Panc1 (cell line): Measurements from ENCODE around the gene GAMT. TPM values are rescaled to one million over a fixed set of nuclear protein-coding genes. Genes with fewer than 3 reads are reported as not detected.

Source experiments
- ATAC-seq: fragments of 200-7000 bp; cut with Tn5 transposase; 2 replicates; pipeline ENCODE4 v1.9.1; 2020; ENCODE audit warnings: mild to moderate bottlenecking, moderate library complexity
- BruUV-seq: library from RNA; stranded (reverse); fragments of 400-500 nt; replicated peaks from 2 replicates; lab custom pipeline; 2021; lab: Mats Ljungman, UMichigan
- CTCF ChIA-PET: fragments of 300-600 bp; sonication (Branson Sonifier 250); formaldehyde crosslinking; loops from one replicate; lab custom pipeline; 2022; ENCODE audit warnings: antibody characterized with exemption; lab: Charles Lee
- POLR2A ChIA-PET: fragments of 300-600 bp; sonication (Branson Sonifier 250); formaldehyde crosslinking; loops from one replicate; lab custom pipeline; 2022; ENCODE audit warnings: antibody characterized with exemption; lab: Charles Lee
- DNase-seq: peaks from one replicate; pipeline ENCODE4 v3.0.0-alpha.2; 2010; ENCODE audit warnings: low read depth, low spot score
- H3K27ac ChIP-seq: 2 replicates; pipeline ENCODE4 v1.5.1; 2011; ENCODE audit warnings: mild to moderate bottlenecking, low read length, inconsistent platforms
- H3K27me3 ChIP-seq: fragments of 200-500 bp; sonication (Bioruptor generic); 2 replicates; pipeline ENCODE4 v1.6.0; 2014; ENCODE audit warnings: low read length, inconsistent platforms; ENCODE audit not compliant: control insufficient read depth, insufficient read depth
- H3K36me3 ChIP-seq: fragments of 200-500 bp; sonication (Bioruptor generic); 2 replicates; pipeline ENCODE4 v1.5.1; 2014; ENCODE audit warnings: inconsistent platforms, mild to moderate bottlenecking, low read length, moderate library complexity; ENCODE audit not compliant: control insufficient read depth, insufficient read depth
- H3K4me1 ChIP-seq: 2 replicates; pipeline ENCODE4 v1.5.1; 2011; ENCODE audit warnings: inconsistent platforms, mild to moderate bottlenecking, low read length, moderate library complexity; ENCODE audit not compliant: control insufficient read depth, insufficient read depth
- H3K4me3 ChIP-seq, 2 experiments: 2 replicates each; pipeline ENCODE4 v1.5.1; 2011 to 2012; ENCODE audit warnings: low read depth in 2 of 2, low read length in 2 of 2, mild to moderate bottlenecking in 2 of 2, inconsistent platforms in 1 of 2, moderate library complexity in 1 of 2
- H3K9me3 ChIP-seq: fragments of 200-500 bp; sonication (Bioruptor generic); 2 replicates; pipeline ENCODE4 v1.5.1; 2014; ENCODE audit warnings: low read depth, mild to moderate bottlenecking, inconsistent platforms, low read length, moderate library complexity; ENCODE audit not compliant: control insufficient read depth, insufficient read depth
- CTCF ChIP-seq: fragments of 450-650 bp; IDR thresholded peaks from 2 replicates; pipeline ENCODE4 v1.5.1; 2017; ENCODE audit warnings: mild to moderate bottlenecking
- POLR2AphosphoS5 ChIP-seq: IDR thresholded peaks from 2 replicates; pipeline ENCODE4 v1.6.1; 2012; ENCODE audit warnings: mild to moderate bottlenecking, low read depth, low read length, moderate library complexity
- REST ChIP-seq, 2 experiments: IDR thresholded peaks; 2 replicates each; pipeline ENCODE4 v1.6.1; 2011 to 2012; ENCODE audit warnings: low read depth in 2 of 2, control low read depth in 1 of 2, low read length in 1 of 2, mild to moderate bottlenecking in 1 of 2, moderate library complexity in 1 of 2; ENCODE audit not compliant: insufficient read depth in 1 of 2
- SIN3A ChIP-seq: IDR thresholded peaks from 2 replicates; pipeline ENCODE4 v1.6.1; 2012; ENCODE audit warnings: low read depth, mild to moderate bottlenecking, low read length, moderate library complexity, borderline replicate concordance; ENCODE audit not compliant: insufficient read depth
- TCF7L2 ChIP-seq: IDR thresholded peaks from 2 replicates; pipeline ENCODE4 v1.6.1; 2011; ENCODE audit warnings: mild to moderate bottlenecking, low read depth, low read length, inconsistent platforms
- in situ Hi-C: cut with HindIII; loops from 2 replicates; pipeline ENCODE4 v1.10.0; 2016; ENCODE audit warnings: low sequenced_read_pairs, low pct_unique_long_range_greater_than_20kb
- intact Hi-C: fragments of 100-400 bp; cut with micrococcal nuclease; formaldehyde crosslinking; loops from one replicate; pipeline ENCODE4 v1.10.0; 2022; ENCODE audit not compliant: unreplicated experiment
- total RNA-seq: library from RNA; stranded (reverse); gene quantifications from one replicate; pipeline ENCODE4 v1.2.1, GENCODE V29; 2021; ENCODE audit not compliant: unreplicated experiment

The GAMT gene
- total RNA-seq, 1 experiment from 2014 or later = 21.2 TPM

GRCh38 chr19:1430246-1430645, 28.9 kb upstream of the GAMT start:
- DNase-seq = no peak
- no peaks in the 10 kb centered on the region for H3K27me3 ChIP-seq
- no peak overlapping the region for H3K27ac ChIP-seq
- no peaks in the 10 kb centered on the region; the same call in 1 of the 2 replicates for H3K36me3 ChIP-seq
- in situ Hi-C loops (no loop called here), intact Hi-C loops (no loop called here)
- CTCF ChIA-PET = no interaction called here
- no TSS peak for BruUV-seq
- H3K9me3 ChIP-seq = no peaks in the 10 kb centered on the region
- no peak for ATAC-seq
- TF ChIP-seq REST (IDR thresholded peaks at IDR 0.05; ENCODE audit: insufficient read depth in 1 of 2, low read depth in 2 of 2, low read length in 1 of 2) (no peak), POLR2AphosphoS5 (no peak), TCF7L2 (no peak), CTCF (no peak), SIN3A (no peak)
- POLR2A ChIA-PET = no interaction called here
- no peaks in the 10 kb centered on the region for H3K4me1 ChIP-seq
- H3K4me3 ChIP-seq = no peak overlapping the region

GRCh38 chr19:1429750-1430149, 28.4 kb upstream of the GAMT start:
- ATAC-seq (peak; percentile 42; the same call in 1 of the 2 replicates), DNase-seq (no peak)
- BruUV-seq = no TSS peak
- no peak for TF ChIP-seq CTCF
- no peak for TF ChIP-seq SIN3A
- TF ChIP-seq REST (IDR thresholded peaks at IDR 0.05; ENCODE audit: insufficient read depth in 1 of 2, low read depth in 2 of 2, low read length in 1 of 2) = no peak
- TF ChIP-seq POLR2AphosphoS5 = no peak
- no peak for TF ChIP-seq TCF7L2
- Histone ChIP-seq H3K4me3 (no peak overlapping the region), H3K9me3 (no peaks in the 10 kb centered on the region), H3K4me1 (no peaks in the 10 kb centered on the region), H3K27me3 (no peaks in the 10 kb centered on the region), H3K36me3 (no peaks in the 10 kb centered on the region; the same call in 1 of the 2 replicates), H3K27ac (no peak overlapping the region)
- POLR2A ChIA-PET = no interaction called here
- intact Hi-C loops (no loop called here), in situ Hi-C loops (no loop called here)
- CTCF ChIA-PET = no interaction called here
